ENCODE measurements around the gene MAP4K2.

MAP4K2 gene

GRCh38 chr11:64799256-64799622 lies 3.8 kb downstream of the MAP4K2 start:
- TF ChIP-seq ZNF8 (CRISPR knock-in tag; IDR thresholded peaks at IDR 0.05) = no peak
- TF ChIP-seq ISL1 (CRISPR knock-in tag; IDR thresholded peaks at IDR 0.05) = no peak
- TF ChIP-seq, protein P1, sequence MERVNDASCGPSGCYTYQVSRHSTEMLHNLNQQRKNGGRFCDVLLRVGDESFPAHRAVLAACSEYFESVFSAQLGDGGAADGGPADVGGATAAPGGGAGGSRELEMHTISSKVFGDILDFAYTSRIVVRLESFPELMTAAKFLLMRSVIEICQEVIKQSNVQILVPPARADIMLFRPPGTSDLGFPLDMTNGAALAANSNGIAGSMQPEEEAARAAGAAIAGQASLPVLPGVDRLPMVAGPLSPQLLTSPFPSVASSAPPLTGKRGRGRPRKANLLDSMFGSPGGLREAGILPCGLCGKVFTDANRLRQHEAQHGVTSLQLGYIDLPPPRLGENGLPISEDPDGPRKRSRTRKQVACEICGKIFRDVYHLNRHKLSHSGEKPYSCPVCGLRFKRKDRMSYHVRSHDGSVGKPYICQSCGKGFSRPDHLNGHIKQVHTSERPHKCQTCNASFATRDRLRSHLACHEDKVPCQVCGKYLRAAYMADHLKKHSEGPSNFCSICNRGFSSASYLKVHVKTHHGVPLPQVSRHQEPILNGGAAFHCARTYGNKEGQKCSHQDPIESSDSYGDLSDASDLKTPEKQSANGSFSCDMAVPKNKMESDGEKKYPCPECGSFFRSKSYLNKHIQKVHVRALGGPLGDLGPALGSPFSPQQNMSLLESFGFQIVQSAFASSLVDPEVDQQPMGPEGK (CRISPR knock-in tag; IDR thresholded peaks at IDR 0.05; ENCODE audit: borderline replicate concordance) = no peak
- TF ChIP-seq, protein P2, sequence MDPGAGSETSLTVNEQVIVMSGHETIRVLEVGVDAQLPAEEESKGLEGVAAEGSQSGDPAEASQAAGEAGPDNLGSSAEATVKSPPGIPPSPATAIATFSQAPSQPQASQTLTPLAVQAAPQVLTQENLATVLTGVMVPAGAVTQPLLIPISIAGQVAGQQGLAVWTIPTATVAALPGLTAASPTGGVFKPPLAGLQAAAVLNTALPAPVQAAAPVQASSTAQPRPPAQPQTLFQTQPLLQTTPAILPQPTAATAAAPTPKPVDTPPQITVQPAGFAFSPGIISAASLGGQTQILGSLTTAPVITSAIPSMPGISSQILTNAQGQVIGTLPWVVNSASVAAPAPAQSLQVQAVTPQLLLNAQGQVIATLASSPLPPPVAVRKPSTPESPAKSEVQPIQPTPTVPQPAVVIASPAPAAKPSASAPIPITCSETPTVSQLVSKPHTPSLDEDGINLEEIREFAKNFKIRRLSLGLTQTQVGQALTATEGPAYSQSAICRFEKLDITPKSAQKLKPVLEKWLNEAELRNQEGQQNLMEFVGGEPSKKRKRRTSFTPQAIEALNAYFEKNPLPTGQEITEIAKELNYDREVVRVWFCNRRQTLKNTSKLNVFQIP (CRISPR knock-in tag; IDR thresholded peaks at IDR 0.05; ENCODE audit: borderline replicate concordance, low read depth) = no peak
- TF ChIP-seq GLIS3 (CRISPR knock-in tag; IDR thresholded peaks at IDR 0.05) = no peak
- no peak for TF ChIP-seq TCF4 (CRISPR knock-in tag; IDR thresholded peaks at IDR 0.05; ENCODE audit: borderline replicate concordance)
- no peak for ATAC-seq

DNA sequence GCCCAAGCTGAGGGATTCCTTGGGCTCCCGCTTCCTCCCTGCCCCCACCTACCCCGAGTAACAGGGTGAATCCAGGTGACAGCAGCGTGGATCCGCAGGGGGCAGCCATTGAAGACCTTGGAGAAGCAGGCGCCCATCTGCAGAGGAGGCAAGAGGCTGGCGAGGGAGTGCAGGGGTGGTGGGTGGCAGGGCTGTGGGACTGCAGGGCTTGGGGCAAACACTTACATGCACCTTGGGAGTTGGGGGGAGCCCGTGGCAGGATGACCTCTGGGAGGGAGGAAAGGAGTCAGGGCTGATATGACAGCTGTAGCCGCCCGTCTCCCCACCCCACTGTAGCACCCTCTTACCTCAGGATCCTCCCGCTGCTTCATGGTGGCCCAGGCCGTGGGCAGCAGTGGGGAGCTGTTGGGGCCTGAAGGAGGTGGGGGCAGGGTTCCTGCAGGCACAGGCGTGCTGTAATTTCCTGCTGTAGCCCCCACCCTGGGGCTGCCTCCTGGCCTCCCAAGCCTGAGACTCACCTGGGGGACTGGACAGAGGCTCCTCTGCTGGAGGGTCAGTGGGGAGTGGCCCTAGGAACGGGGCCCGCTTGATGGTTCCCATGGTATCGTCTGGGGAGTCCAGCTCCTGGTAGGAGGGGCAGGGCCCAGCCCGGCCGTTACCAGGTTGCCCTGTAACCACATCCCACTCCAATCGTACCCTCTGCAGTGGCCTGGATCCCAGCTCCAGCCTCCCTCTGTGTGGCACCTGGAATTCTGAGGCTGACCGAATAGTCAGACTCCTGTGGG lies 6.1 kb downstream of the MAP4K2 start:
- no peak for ATAC-seq
- TF ChIP-seq ZNF70 (CRISPR knock-in tag; IDR thresholded peaks at IDR 0.05) (no peak), OSR1 (CRISPR knock-in tag; IDR thresholded peaks at IDR 0.05) (no peak), GLIS3 (CRISPR knock-in tag; IDR thresholded peaks at IDR 0.05) (no peak), ZNF565 (CRISPR knock-in tag; conservative IDR thresholded peaks at IDR 0.05; ENCODE audit: low read depth) (no peak), PPARA (CRISPR knock-in tag; IDR thresholded peaks at IDR 0.05; ENCODE audit: borderline replicate concordance) (no peak), ZC3H10 (CRISPR knock-in tag; IDR thresholded peaks at IDR 0.05) (no peak), RARB (CRISPR knock-in tag; IDR thresholded peaks at IDR 0.05) (no peak), ESRRG (CRISPR knock-in tag; IDR thresholded peaks at IDR 0.05) (no peak), ISL1 (CRISPR knock-in tag; IDR thresholded peaks at IDR 0.05) (no peak), ZFP3 (CRISPR knock-in tag; IDR thresholded peaks at IDR 0.05) (no peak), TOX (CRISPR knock-in tag; IDR thresholded peaks at IDR 0.05; ENCODE audit: borderline replicate concordance) (no peak), TSHZ2 (CRISPR knock-in tag; IDR thresholded peaks at IDR 0.05) (no peak), ARNTL (CRISPR knock-in tag; IDR thresholded peaks at IDR 0.05; ENCODE audit: borderline replicate concordance, low read depth) (no peak), TCF4 (CRISPR knock-in tag; IDR thresholded peaks at IDR 0.05; ENCODE audit: borderline replicate concordance) (no peak), CSDC2 (CRISPR knock-in tag; IDR thresholded peaks at IDR 0.05) (no peak)
- TF ChIP-seq, protein P3, sequence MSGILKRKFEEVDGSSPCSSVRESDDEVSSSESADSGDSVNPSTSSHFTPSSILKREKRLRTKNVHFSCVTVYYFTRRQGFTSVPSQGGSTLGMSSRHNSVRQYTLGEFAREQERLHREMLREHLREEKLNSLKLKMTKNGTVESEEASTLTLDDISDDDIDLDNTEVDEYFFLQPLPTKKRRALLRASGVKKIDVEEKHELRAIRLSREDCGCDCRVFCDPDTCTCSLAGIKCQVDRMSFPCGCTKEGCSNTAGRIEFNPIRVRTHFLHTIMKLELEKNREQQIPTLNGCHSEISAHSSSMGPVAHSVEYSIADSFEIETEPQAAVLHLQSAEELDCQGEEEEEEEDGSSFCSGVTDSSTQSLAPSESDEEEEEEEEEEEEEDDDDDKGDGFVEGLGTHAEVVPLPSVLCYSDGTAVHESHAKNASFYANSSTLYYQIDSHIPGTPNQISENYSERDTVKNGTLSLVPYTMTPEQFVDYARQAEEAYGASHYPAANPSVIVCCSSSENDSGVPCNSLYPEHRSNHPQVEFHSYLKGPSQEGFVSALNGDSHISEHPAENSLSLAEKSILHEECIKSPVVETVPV (CRISPR knock-in tag; IDR thresholded peaks at IDR 0.05) = no peak

DNA sequence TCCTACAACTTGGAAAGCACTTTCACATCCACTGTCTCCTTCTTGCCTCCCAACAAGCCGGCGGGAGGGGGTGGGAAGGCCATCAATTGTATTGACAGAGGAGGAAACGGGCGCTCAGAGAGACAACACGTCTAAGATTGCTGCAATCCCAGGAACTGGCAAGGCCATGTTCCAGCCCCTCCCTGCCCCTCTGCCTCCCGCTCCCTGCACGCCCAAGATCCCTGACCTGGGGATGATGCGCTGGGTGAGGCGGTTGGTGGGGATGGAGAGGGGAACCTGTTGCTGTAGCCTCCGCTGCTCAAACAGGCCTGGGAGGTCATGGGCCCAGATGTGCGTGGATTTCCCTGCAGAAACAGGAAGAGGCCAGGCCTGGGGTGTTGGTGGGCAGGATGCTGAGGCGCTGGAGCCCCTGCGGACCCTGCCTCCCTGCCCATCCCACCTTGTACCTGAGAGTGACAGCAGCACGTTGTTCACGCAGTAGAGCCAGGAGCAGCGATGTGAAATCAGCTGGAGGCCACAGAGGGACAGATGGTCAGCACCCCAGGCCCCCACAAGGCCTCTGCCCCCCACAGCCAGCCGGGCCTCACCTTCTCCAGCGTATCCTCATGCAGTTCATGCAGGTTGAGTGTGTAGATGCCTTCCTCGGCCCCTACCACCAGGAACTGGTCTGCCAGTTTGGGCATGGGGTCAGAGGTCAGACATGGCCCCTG lies 6.8 kb downstream of the MAP4K2 start:
- ATAC-seq = no peak
- TF ChIP-seq SNAI2 (CRISPR knock-in tag; IDR thresholded peaks at IDR 0.05) = no peak
- TF ChIP-seq, protein P1 (CRISPR knock-in tag; IDR thresholded peaks at IDR 0.05; ENCODE audit: borderline replicate concordance) = no peak
- TF ChIP-seq, protein P3 (CRISPR knock-in tag; IDR thresholded peaks at IDR 0.05) = no peak
- TF ChIP-seq ESRRG (CRISPR knock-in tag; IDR thresholded peaks at IDR 0.05) = no peak
- TF ChIP-seq TCF4 (CRISPR knock-in tag; IDR thresholded peaks at IDR 0.05; ENCODE audit: borderline replicate concordance) = no peak
- TF ChIP-seq ZNF8 (CRISPR knock-in tag; IDR thresholded peaks at IDR 0.05) = no peak
- no peak for TF ChIP-seq TOX (CRISPR knock-in tag; IDR thresholded peaks at IDR 0.05; ENCODE audit: borderline replicate concordance)
- TF ChIP-seq PPARA (CRISPR knock-in tag; IDR thresholded peaks at IDR 0.05; ENCODE audit: borderline replicate concordance) = no peak
- no peak for TF ChIP-seq ISL1 (CRISPR knock-in tag; IDR thresholded peaks at IDR 0.05)
- TF ChIP-seq BACH2 (CRISPR knock-in tag; IDR thresholded peaks at IDR 0.05; ENCODE audit: borderline replicate concordance) = no peak
- no peak for TF ChIP-seq TSHZ2 (CRISPR knock-in tag; IDR thresholded peaks at IDR 0.05)
- TF ChIP-seq OSR1 (CRISPR knock-in tag; IDR thresholded peaks at IDR 0.05) = no peak
